Measurements from ENCODE around the gene BCL3. TPM values are rescaled to one million over a fixed set of nuclear protein-coding genes. Genes with fewer than 3 reads are reported as not detected.
A peak's percentile ranks its signal among the peaks of the same experiment; 100 is the strongest.
"Not testable (repeated sequence)": the region's sequence is repeated elsewhere in the genome, so short reads cannot be mapped to it uniquely, and the experiment has no call there.

Gene BCL3
- total and polyA plus RNA-seq, 7 experiments from 2014 or later, result 3.3 to 107 (median 15.0) TPM

GRCh38 chr19:44712864-44713515 is 35.5 kb upstream of the BCL3 start:
- Histone ChIP-seq H3K27ac (ENCODE audit: low read depth, low read length) (no peak overlapping the region), H3K9me3 (ENCODE audit: control insufficient read depth in 2 of 3, low read length in 3 of 3) (peaks cover 0 to 9% (median 0%) of the 10 kb centered on the region in 3 experiments), H3K27me3 (ENCODE audit: control insufficient read depth in 2 of 2, insufficient read depth in 2 of 2, low read length in 2 of 2) (no peaks in the 10 kb centered on the region), H3K36me3 (ENCODE audit: control insufficient read depth in 2 of 3, insufficient read depth in 3 of 3, low read length in 3 of 3) (no peaks in the 10 kb centered on the region), H3K4me1 (ENCODE audit: control insufficient read depth in 2 of 2, insufficient read depth in 2 of 2, low read length in 2 of 2) (no peaks in the 10 kb centered on the region), H3K4me3 (ENCODE audit: low read length) (no peak overlapping the region)
- H3K27me3 Mint-ChIP-seq, result peaks cover 0 to 5% (median 0%) of the 10 kb centered on the region in 5 donors
- CTCF ChIA-PET, result interaction anchor here (0.5 to 2.7 kb wide), 4 partner anchors 11 to 663 kb away, joined by 3 to 9 read pairs (median 5); no protein-coding TSS in a partner anchor
- no peak overlapping the region for H3K4me3 Mint-ChIP-seq
- peaks cover 0 to 13% (median 0%) of the 10 kb centered on the region in 5 donors for H3K36me3 Mint-ChIP-seq
- H3K9me3 Mint-ChIP-seq, result peaks cover 0 to 17% (median 11%) of the 10 kb centered on the region in 11 donors
- no peak for DNase-seq
- peak; percentile 49 for ATAC-seq
- POLR2A ChIA-PET, result no interaction called here
- H3K27ac Mint-ChIP-seq, result no peak overlapping the region
- peaks cover 0 to 7% (median 0%) of the 10 kb centered on the region in 7 donors for H3K4me1 Mint-ChIP-seq
- intact Hi-C loops (cut with micrococcal nuclease), result no loop called here

GRCh38 chr19:44714597-44715169 is 33.8 kb upstream of the BCL3 start:
- Mint-ChIP-seq H3K9me3 (peaks cover 0 to 17% (median 11%) of the 10 kb centered on the region in 11 donors), H3K4me3 (no peak overlapping the region), H3K27ac (no peak overlapping the region), H3K27me3 (peaks cover 0 to 5% (median 0%) of the 10 kb centered on the region in 5 donors), H3K36me3 (peaks cover 0 to 13% (median 0%) of the 10 kb centered on the region in 5 donors), H3K4me1 (peaks cover 0 to 8% (median 0%) of the 10 kb centered on the region in 7 donors)
- CTCF ChIA-PET, result interaction anchor here (0.6 to 2.7 kb wide), 5 partner anchors 9 to 146 kb away, joined by 3 to 9 read pairs (median 4); no protein-coding TSS in a partner anchor
- Histone ChIP-seq H3K27me3 (ENCODE audit: control insufficient read depth in 2 of 2, insufficient read depth in 2 of 2, low read length in 2 of 2) (no peaks in the 10 kb centered on the region), H3K4me3 (ENCODE audit: low read length) (no peak overlapping the region), H3K9me3 (ENCODE audit: control insufficient read depth in 2 of 3, low read length in 3 of 3) (peaks cover 0 to 9% (median 0%) of the 10 kb centered on the region in 3 experiments), H3K4me1 (ENCODE audit: control insufficient read depth in 2 of 2, insufficient read depth in 2 of 2, low read length in 2 of 2) (no peaks in the 10 kb centered on the region), H3K27ac (ENCODE audit: low read depth, low read length) (no peak overlapping the region), H3K36me3 (ENCODE audit: control insufficient read depth in 2 of 3, insufficient read depth in 3 of 3, low read length in 3 of 3) (no peaks in the 10 kb centered on the region)
- POLR2A ChIA-PET, result no interaction called here
- ATAC-seq (no peak), DNase-seq (no peak)
- intact Hi-C loops (cut with micrococcal nuclease), result no loop called here

DNA sequence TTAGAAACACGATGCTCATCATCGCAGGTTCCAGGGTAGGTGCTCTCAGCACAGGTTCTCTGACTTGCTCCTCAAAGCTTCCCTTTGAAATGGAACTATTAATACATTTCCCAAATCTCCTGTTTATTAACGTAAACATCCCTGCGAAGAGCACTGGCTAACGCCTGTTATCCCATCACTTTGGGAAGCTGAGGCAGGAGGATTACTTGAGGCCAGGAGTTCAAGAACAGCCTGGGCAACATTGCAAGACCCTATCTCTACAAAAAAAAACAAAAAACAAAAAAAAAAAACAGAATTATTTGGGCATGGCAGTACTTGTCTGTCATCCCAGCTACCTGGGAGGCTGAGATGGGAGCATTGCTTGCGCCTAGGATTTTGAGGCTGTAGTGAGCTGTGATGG is 30.9 kb upstream of the BCL3 start:
- CTCF ChIA-PET, result interaction anchor here (0.6 to 13.1 kb wide), 3 partner anchors 8 to 54 kb away, joined by 3 to 295 read pairs (median 3); no protein-coding TSS in a partner anchor

GRCh38 chr19:44718441-44719261 is 29.9 kb upstream of the BCL3 start:
- H3K9me3 Mint-ChIP-seq, result peaks cover 0 to 17% (median 11%) of the 10 kb centered on the region in 11 donors
- no peaks in the 10 kb centered on the region for H3K27me3 ChIP-seq (ENCODE audit: control insufficient read depth in 2 of 2, insufficient read depth in 2 of 2, low read length in 2 of 2)
- H3K4me1 Mint-ChIP-seq, result peaks cover 0 to 25% (median 7%) of the 10 kb centered on the region in 7 donors
- peaks cover 0 to 12% (median 0%) of the 10 kb centered on the region in 5 donors for H3K36me3 Mint-ChIP-seq
- intact Hi-C loops (cut with micrococcal nuclease), result no loop called here
- H3K4me3 ChIP-seq (ENCODE audit: low read length), result no peak overlapping the region
- ChIA-PET CTCF (interaction anchor here (0.9 to 13.1 kb wide), 3 partner anchors 7 to 53 kb away, joined by 3 to 295 read pairs (median 3); no protein-coding TSS in a partner anchor), POLR2A (no interaction called here)
- peak overlapping the region in 1 of 9 donors; percentile 30 for H3K27ac Mint-ChIP-seq
- peaks cover 0 to 9% (median 0%) of the 10 kb centered on the region in 3 experiments for H3K9me3 ChIP-seq (ENCODE audit: control insufficient read depth in 2 of 3, low read length in 3 of 3)
- DNase-seq, result no peak
- no peak overlapping the region for H3K4me3 Mint-ChIP-seq
- H3K27ac ChIP-seq (ENCODE audit: low read depth, low read length), result no peak overlapping the region
- H3K36me3 ChIP-seq (ENCODE audit: control insufficient read depth in 2 of 3, insufficient read depth in 3 of 3, low read length in 3 of 3), result no peaks in the 10 kb centered on the region
- ATAC-seq, result no peak
- peaks cover 0 to 3% of the 10 kb centered on the region in 2 donors for H3K4me1 ChIP-seq (ENCODE audit: control insufficient read depth in 2 of 2, insufficient read depth in 2 of 2, low read length in 2 of 2)
- no peaks in the 10 kb centered on the region for H3K27me3 Mint-ChIP-seq

More for the DNA sequence above, 30.9 kb upstream of the BCL3 start:
- H3K4me3 ChIP-seq (ENCODE audit: low read length), result no peak overlapping the region
- Mint-ChIP-seq H3K27me3 (no peaks in the 10 kb centered on the region), H3K9me3 (peaks cover 0 to 17% (median 11%) of the 10 kb centered on the region in 11 donors), H3K27ac (no peak overlapping the region), H3K4me1 (peaks cover 0 to 16% (median 3%) of the 10 kb centered on the region in 7 donors), H3K4me3 (no peak overlapping the region), H3K36me3 (peaks cover 0 to 12% (median 0%) of the 10 kb centered on the region in 5 donors)
- peaks cover 0 to 9% (median 0%) of the 10 kb centered on the region in 3 experiments for H3K9me3 ChIP-seq (ENCODE audit: control insufficient read depth in 2 of 3, low read length in 3 of 3)
- H3K27ac ChIP-seq (ENCODE audit: low read depth, low read length), result no peak overlapping the region
- POLR2A ChIA-PET, result interaction anchor here (0.6 kb wide), 1 partner anchor 54 kb away, joined by 3 read pairs; no protein-coding TSS in a partner anchor
- no peaks in the 10 kb centered on the region for H3K4me1 ChIP-seq (ENCODE audit: control insufficient read depth in 2 of 2, insufficient read depth in 2 of 2, low read length in 2 of 2)
- no peaks in the 10 kb centered on the region for H3K36me3 ChIP-seq (ENCODE audit: control insufficient read depth in 2 of 3, insufficient read depth in 3 of 3, low read length in 3 of 3)
- no peaks in the 10 kb centered on the region for H3K27me3 ChIP-seq (ENCODE audit: control insufficient read depth in 2 of 2, insufficient read depth in 2 of 2, low read length in 2 of 2)
- no peak for DNase-seq
- intact Hi-C loops (cut with micrococcal nuclease), result no loop called here
- ATAC-seq, result no peak

GRCh38 chr19:44719262-44719701 is 29.2 kb upstream of the BCL3 start:
- peaks cover 0 to 9% (median 0%) of the 10 kb centered on the region in 5 donors for H3K36me3 Mint-ChIP-seq
- Histone ChIP-seq H3K27me3 (ENCODE audit: control insufficient read depth in 2 of 2, insufficient read depth in 2 of 2, low read length in 2 of 2) (no peaks in the 10 kb centered on the region), H3K36me3 (ENCODE audit: control insufficient read depth in 2 of 3, insufficient read depth in 3 of 3, low read length in 3 of 3) (no peaks in the 10 kb centered on the region), H3K9me3 (ENCODE audit: control insufficient read depth in 2 of 3, low read length in 3 of 3) (peaks cover 0 to 9% (median 0%) of the 10 kb centered on the region in 3 experiments), H3K27ac (ENCODE audit: low read depth, low read length) (no peak overlapping the region), H3K4me1 (ENCODE audit: control insufficient read depth in 2 of 2, insufficient read depth in 2 of 2, low read length in 2 of 2) (peaks cover 0 to 9% of the 10 kb centered on the region in 2 donors), H3K4me3 (ENCODE audit: low read length) (no peak overlapping the region)
- DNase-seq (no peak), ATAC-seq (no peak)
- peaks cover 4 to 31% (median 12%) of the 10 kb centered on the region in 7 donors for H3K4me1 Mint-ChIP-seq
- no peak overlapping the region for H3K4me3 Mint-ChIP-seq
- ChIA-PET CTCF (interaction anchor here (13.1 kb wide), 1 partner anchor 52 kb away, joined by 295 read pairs; no protein-coding TSS in a partner anchor), POLR2A (no interaction called here)
- H3K9me3 Mint-ChIP-seq, result peaks cover 0 to 17% (median 11%) of the 10 kb centered on the region in 11 donors
- H3K27me3 Mint-ChIP-seq, result peaks cover 0 to 2% (median 0%) of the 10 kb centered on the region in 5 donors
- no peak overlapping the region for H3K27ac Mint-ChIP-seq
- intact Hi-C loops (cut with micrococcal nuclease), result no loop called here

- H3K27me3 ChIP-seq (ENCODE audit: control insufficient read depth in 2 of 2, insufficient read depth in 2 of 2, low read length in 2 of 2); H3K27ac Mint-ChIP-seq; H3K9me3 ChIP-seq (ENCODE audit: control insufficient read depth in 2 of 3, low read length in 3 of 3); H3K4me3 ChIP-seq (ENCODE audit: low read length); H3K36me3 Mint-ChIP-seq; DNase-seq; H3K9me3 Mint-ChIP-seq; H3K4me1 ChIP-seq (ENCODE audit: control insufficient read depth in 2 of 2, insufficient read depth in 2 of 2, low read length in 2 of 2); H3K27me3 Mint-ChIP-seq; H3K4me3 Mint-ChIP-seq; ATAC-seq; POLR2A ChIA-PET; H3K27ac ChIP-seq (ENCODE audit: low read depth, low read length); H3K36me3 ChIP-seq (ENCODE audit: control insufficient read depth in 2 of 3, insufficient read depth in 3 of 3, low read length in 3 of 3); intact Hi-C loops (cut with micrococcal nuclease): not testable (repeated sequence)
- H3K4me1 Mint-ChIP-seq, result peaks cover 8 to 40% (median 16%) of the 10 kb centered on the region in 7 donors
- CTCF ChIA-PET, result interaction anchor here (6.0 to 13.1 kb wide), 2 partner anchors 31 to 51 kb away, joined by 61 to 295 read pairs; no protein-coding TSS in a partner anchor
Observed at GRCh38 chr19:44720396-44720795, 28.1 kb upstream of the BCL3 start.

Data from naive thymus-derived CD4-positive, alpha-beta T cell (primary cell).